Activated T-cell treated with anti-CD3 and anti-CD28 coated beads, Interleukin-2, amount 50 U/mL, for 72 hours (primary cell): ENCODE measurements around the gene TMEM167B. TPM values are rescaled to one million over a fixed set of nuclear protein-coding genes. Genes with fewer than 3 reads are reported as not detected.
"Not testable (repeated sequence)": the region's sequence is repeated elsewhere in the genome, so short reads cannot be mapped to it uniquely, and the experiment has no call there.

Experiments used
- ATAC-seq, 2 donors: fragments of 150-1000 bp; cut with Tn5 transposase; replicated peaks in 1 of 2; 2 replicates each; pipeline ENCODE4 v1.10.0; 2021; ENCODE audit warnings: moderate library complexity in 2 of 2, mild to moderate bottlenecking in 1 of 2
- DNase-seq, 2 donors: peaks; one replicate each; pipeline ENCODE4 v3.0.0; 2021 to 2022; ENCODE audit warnings: mixed read lengths in 1 of 2
- H3K27ac Mint-ChIP-seq: one replicate; pipeline ENCODE4 v1.8.0; 2022; ENCODE audit warnings: mild to moderate bottlenecking, moderate library complexity, mixed read lengths
- H3K27me3 Mint-ChIP-seq: one replicate; pipeline ENCODE4 v1.8.0; 2022; ENCODE audit warnings: low read depth, mixed read lengths
- H3K36me3 Mint-ChIP-seq, 2 donors: one replicate each; pipeline ENCODE4 v1.8.0; 2022; ENCODE audit warnings: mixed read lengths in 2 of 2, mild to moderate bottlenecking in 1 of 2; ENCODE audit not compliant: insufficient read depth in 2 of 2
- H3K4me1 Mint-ChIP-seq: one replicate; pipeline ENCODE4 v1.8.0; 2022; ENCODE audit warnings: low read depth, mixed read lengths
- H3K4me3 Mint-ChIP-seq, 2 donors: one replicate each; pipeline ENCODE4 v1.8.0; 2022; ENCODE audit warnings: mild to moderate bottlenecking in 2 of 2, mixed read lengths in 2 of 2, moderate library complexity in 2 of 2
- H3K9me3 Mint-ChIP-seq, 2 donors: one replicate each; pipeline ENCODE4 v1.8.0; 2022; ENCODE audit warnings: mixed read lengths in 2 of 2
- total RNA-seq, 2 donors: library from RNA; stranded (reverse); gene quantifications; one replicate each; pipeline ENCODE4 v1.2.3, GENCODE V29; 2022

TMEM167B gene
- total RNA-seq, 2 donors from 2014 or later, result 50.2 to 57.1 TPM

DNA sequence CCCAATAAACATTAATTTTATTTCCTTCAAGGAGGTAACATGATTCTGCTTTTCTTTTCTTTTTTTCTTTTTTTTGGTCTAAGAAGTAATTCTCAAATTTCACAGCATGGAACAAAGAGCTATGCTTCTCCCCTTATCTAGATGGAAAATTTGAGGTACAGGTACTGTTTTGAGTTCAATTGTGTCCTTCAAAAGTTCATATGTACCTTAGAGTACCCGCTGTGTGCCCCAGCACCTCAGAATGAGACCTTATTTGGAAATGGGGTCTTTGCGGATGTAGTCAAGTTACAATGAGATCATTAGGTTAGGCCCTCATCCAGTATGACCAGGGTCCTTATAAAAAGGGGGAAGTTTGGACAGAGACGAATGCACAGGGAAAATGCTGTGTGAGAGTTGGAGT, 45.4 kb downstream of the TMEM167B start:
- ATAC-seq (no peak), DNase-seq (no peak)
- no peak overlapping the region for H3K4me3 Mint-ChIP-seq
- no peaks in the 10 kb centered on the region for H3K27me3 Mint-ChIP-seq
- H3K9me3 Mint-ChIP-seq, result no peaks in the 10 kb centered on the region
- H3K4me1 Mint-ChIP-seq, result peaks cover 23% of the 10 kb centered on the region
- H3K27ac Mint-ChIP-seq, result peak overlapping the region; percentile 58
- H3K36me3 Mint-ChIP-seq, result no peaks in the 10 kb centered on the region

- ATAC-seq (no peak), DNase-seq (no peak)
- H3K4me3 Mint-ChIP-seq, result no peak overlapping the region
- H3K36me3 Mint-ChIP-seq, result no peaks in the 10 kb centered on the region
- no peaks in the 10 kb centered on the region for H3K27me3 Mint-ChIP-seq
- H3K9me3 Mint-ChIP-seq, result no peaks in the 10 kb centered on the region
- H3K4me1 Mint-ChIP-seq, result peaks cover 23% of the 10 kb centered on the region
- H3K27ac Mint-ChIP-seq, result no peak overlapping the region
Observed at GRCh38 chr1:109136766-109137165, 46.2 kb downstream of the TMEM167B start.

DNA sequence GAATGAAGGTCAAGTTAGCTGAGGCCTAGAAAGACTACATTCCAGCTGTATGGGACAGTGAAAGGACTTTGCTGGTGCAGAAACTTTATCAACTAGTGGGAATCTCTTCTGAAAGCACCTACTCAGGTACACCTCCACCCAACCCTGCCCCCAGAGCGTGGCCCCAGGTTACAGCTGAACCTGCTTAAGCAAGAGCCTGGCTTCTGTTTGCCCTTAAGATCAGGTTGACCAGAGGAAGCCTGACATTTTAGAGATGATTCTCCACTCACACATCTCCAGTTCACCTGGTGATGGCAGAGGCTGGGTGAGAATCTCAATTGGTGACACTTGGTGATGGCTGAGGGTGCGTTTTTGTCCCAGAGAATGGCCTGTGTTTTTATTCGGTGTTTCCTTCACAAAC, 47.4 kb downstream of the TMEM167B start:
- ATAC-seq, result no peak
- DNase-seq, result no peak
- Mint-ChIP-seq H3K27ac (no peak overlapping the region), H3K9me3 (no peaks in the 10 kb centered on the region), H3K4me1 (peaks cover 28% of the 10 kb centered on the region), H3K27me3 (no peaks in the 10 kb centered on the region), H3K36me3 (no peaks in the 10 kb centered on the region), H3K4me3 (no peak overlapping the region)

GRCh38 chr1:109138358-109138757, 47.8 kb downstream of the TMEM167B start:
- no peak for ATAC-seq
- H3K27me3 Mint-ChIP-seq, result no peaks in the 10 kb centered on the region
- DNase-seq, result no peak
- H3K9me3 Mint-ChIP-seq, result no peaks in the 10 kb centered on the region
- H3K36me3 Mint-ChIP-seq, result no peaks in the 10 kb centered on the region
- no peak overlapping the region for H3K27ac Mint-ChIP-seq
- peaks cover 27% of the 10 kb centered on the region for H3K4me1 Mint-ChIP-seq
- no peak overlapping the region for H3K4me3 Mint-ChIP-seq

DNA sequence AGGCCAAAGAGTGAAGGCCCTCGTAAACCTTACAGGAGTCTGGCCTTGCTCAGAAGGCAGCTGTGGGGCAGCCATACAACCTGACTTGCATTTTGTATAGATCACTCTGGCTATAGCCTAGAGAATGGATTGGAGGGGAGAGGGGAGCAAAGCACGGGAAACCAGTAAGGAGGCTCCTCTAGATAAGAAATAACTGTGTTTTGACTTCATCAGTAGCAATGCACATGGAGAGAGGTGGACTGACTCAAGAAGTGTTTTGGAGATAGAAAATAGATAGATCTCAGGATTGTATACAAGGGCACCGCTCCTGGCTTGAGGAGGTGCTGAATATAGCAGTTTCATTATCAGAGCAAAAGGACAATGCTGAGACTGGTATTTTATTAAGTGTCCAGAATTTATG, 49.8 kb downstream of the TMEM167B start:
- H3K4me1 Mint-ChIP-seq, result peaks cover 14% of the 10 kb centered on the region
- DNase-seq (no peak), ATAC-seq (no peak)
- H3K27me3 Mint-ChIP-seq, result no peaks in the 10 kb centered on the region
- no peak overlapping the region for H3K4me3 Mint-ChIP-seq
- H3K36me3 Mint-ChIP-seq, result no peaks in the 10 kb centered on the region
- H3K9me3 Mint-ChIP-seq, result no peaks in the 10 kb centered on the region
- H3K27ac Mint-ChIP-seq, result no peak overlapping the region

DNA sequence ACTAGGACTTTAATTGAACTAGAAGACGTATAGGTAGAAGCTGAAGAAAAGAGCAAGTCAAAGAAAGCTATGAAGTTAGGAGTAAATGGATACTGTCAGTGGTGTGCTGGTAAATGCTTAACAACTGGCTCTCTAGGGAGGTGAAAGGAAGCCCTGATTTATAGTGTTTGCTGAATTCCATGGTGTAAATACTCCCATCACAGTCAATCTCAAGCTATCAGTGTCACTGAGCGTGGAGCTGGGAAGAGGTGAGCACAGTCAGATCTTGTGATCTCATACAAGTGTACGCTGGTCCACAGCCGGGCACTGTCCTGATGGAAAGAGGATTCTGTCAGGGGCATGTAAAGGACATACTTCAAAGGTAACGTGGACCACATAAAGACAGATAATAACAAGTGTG, 51.7 kb downstream of the TMEM167B start:
- Mint-ChIP-seq H3K27me3 (no peaks in the 10 kb centered on the region), H3K4me3 (no peak overlapping the region), H3K27ac (no peak overlapping the region), H3K9me3 (no peaks in the 10 kb centered on the region), H3K36me3 (no peaks in the 10 kb centered on the region), H3K4me1 (peaks cover 5% of the 10 kb centered on the region)
- ATAC-seq (no peak), DNase-seq (no peak)

GRCh38 chr1:109142725-109143124, 52.2 kb downstream of the TMEM167B start:
- H3K4me3 Mint-ChIP-seq, ATAC-seq, H3K27ac Mint-ChIP-seq, H3K4me1 Mint-ChIP-seq, H3K9me3 Mint-ChIP-seq, H3K27me3 Mint-ChIP-seq, DNase-seq, H3K36me3 Mint-ChIP-seq: not testable (repeated sequence)

Other genes with a start within 250 kb of the TMEM167B start
- not detected for gene AKNAD1, start 233.7 kb upstream of the TMEM167B start, total RNA-seq
- 10 to 100 TPM; 15.1 to 16.7 TPM for gene GPSM2, start 213.8 kb upstream of the TMEM167B start, total RNA-seq
- gene CLCC1, start 127.3 kb upstream of the TMEM167B start, total RNA-seq, result 10 to 100 TPM; 17.6 to 19.7 TPM
- 1 to 10 TPM; 7.5 to 9.5 TPM for gene WDR47, start 48.7 kb upstream of the TMEM167B start, total RNA-seq
- gene TAF13, start 14.8 kb upstream of the TMEM167B start, total RNA-seq, result 10 to 100 TPM; 25.9 to 29.4 TPM
- gene ELAPOR1, start 23.4 kb downstream of the TMEM167B start, total RNA-seq, result 10 to 100 TPM in 1 of 2 donors, 1 to 10 TPM in 1; 9.4 to 10.2 TPM
- gene SARS1, start 123.2 kb downstream of the TMEM167B start, total RNA-seq, result 100 to 1,000 TPM; 413 to 456 TPM
- gene CELSR2, start 158.8 kb downstream of the TMEM167B start, total RNA-seq, result 1 to 10 TPM; 2.5 to 3.1 TPM
- gene PSRC1, start 192.4 kb downstream of the TMEM167B start, total RNA-seq, result 10 to 100 TPM; 17.5 to 18.3 TPM
- gene MYBPHL, start 216.2 kb downstream of the TMEM167B start, total RNA-seq, result not detected